Skeletal muscle tissue (tissue), 4 donors: ENCODE measurements around the gene BRIP1. TPM values are rescaled to one million over a fixed set of nuclear protein-coding genes. Genes with fewer than 3 reads are reported as not detected.

ENCODE experiments used
- H3K27ac ChIP-seq: one replicate; pipeline ENCODE4 v1.7.0; 2013; ENCODE audit warnings: mild to moderate bottlenecking, low read depth, low read length, inconsistent platforms
- H3K27me3 ChIP-seq, 3 donors: one replicate each; pipeline ENCODE4 v1.7.0; 2013; ENCODE audit warnings: low read length in 3 of 3; ENCODE audit not compliant: control insufficient read depth in 3 of 3, insufficient read depth in 3 of 3
- H3K36me3 ChIP-seq, 3 donors: one replicate each; pipeline ENCODE4 v1.7.0; 2013; ENCODE audit warnings: low read length in 3 of 3; ENCODE audit not compliant: control insufficient read depth in 3 of 3, insufficient read depth in 3 of 3
- H3K4me1 ChIP-seq, 3 donors: one replicate each; pipeline ENCODE4 v1.7.0; 2013; ENCODE audit warnings: low read length in 3 of 3, mild to moderate bottlenecking in 3 of 3; ENCODE audit not compliant: control insufficient read depth in 3 of 3, insufficient read depth in 3 of 3
- H3K4me3 ChIP-seq, 3 donors: one replicate each; pipeline ENCODE4 v1.7.0; 2013; ENCODE audit warnings: low read length in 3 of 3
- H3K9ac ChIP-seq, 3 donors: one replicate each; pipeline ENCODE4 v1.7.0; 2013; ENCODE audit warnings: low read length in 3 of 3, mild to moderate bottlenecking in 3 of 3, moderate library complexity in 2 of 3, low read depth in 1 of 3
- H3K9me3 ChIP-seq, 3 donors: one replicate each; pipeline ENCODE4 v1.7.0; 2013; ENCODE audit warnings: low read length in 3 of 3; ENCODE audit not compliant: control insufficient read depth in 3 of 3
- total RNA-seq: library from RNA; depleted of rRNA; stranded (reverse); fragments of >200 nt; gene quantifications from one replicate; pipeline ENCODE4 v1.2.3, GENCODE V29; 2014
- donor health status: Osteomylitis.

BRIP1 gene
- total RNA-seq, 1 donor from 2014 or later = 4.2 TPM

DNA sequence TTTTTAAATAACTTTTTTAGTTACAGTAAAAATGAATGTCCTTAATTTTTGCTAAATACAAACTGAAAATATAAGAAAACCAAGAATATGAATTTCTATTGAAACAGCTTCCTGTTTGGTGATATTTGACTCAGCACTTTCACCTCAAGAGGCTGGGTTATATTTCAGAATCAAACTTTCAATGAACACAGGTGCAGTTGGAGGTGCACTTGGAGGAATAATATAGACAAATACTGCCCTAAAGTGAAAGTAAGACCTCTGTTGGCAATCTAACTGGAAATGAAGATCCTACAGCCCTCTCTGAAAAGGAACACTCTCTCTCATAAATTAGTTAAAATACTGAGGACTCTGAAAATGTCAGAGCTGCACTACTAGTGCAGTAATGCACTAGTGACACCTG lies 106.2 kb downstream of the BRIP1 start:
- no peak overlapping the region for H3K27ac ChIP-seq
- H3K4me1 ChIP-seq = no peaks in the 10 kb centered on the region
- H3K27me3 ChIP-seq = no peaks in the 10 kb centered on the region
- H3K9me3 ChIP-seq = peaks cover 0 to 5% (median 4%) of the 10 kb centered on the region in 3 donors
- H3K4me3 ChIP-seq = no peak overlapping the region
- H3K9ac ChIP-seq = no peak overlapping the region
- H3K36me3 ChIP-seq = no peaks in the 10 kb centered on the region

DNA sequence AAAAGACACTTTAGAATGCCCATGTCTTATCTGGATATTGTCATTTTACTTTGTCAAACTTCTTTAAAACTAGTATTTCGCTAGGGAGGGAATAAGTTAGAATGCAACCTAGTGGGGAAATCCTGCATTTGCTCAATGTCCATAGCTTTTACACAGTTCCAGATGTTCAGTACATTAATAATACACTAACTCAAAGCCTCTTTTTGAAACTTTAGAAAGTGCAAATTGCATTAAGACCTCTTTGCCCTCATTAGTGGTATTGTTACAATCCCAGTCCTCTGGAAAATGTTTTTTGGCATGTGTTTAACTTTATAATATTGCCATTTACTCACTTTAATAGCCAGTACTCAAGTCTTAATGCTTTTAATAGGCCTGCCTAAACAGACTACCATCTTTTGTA lies 106.8 kb downstream of the BRIP1 start:
- H3K9ac ChIP-seq = no peak overlapping the region
- no peak overlapping the region for H3K4me3 ChIP-seq
- H3K36me3 ChIP-seq = no peaks in the 10 kb centered on the region
- H3K4me1 ChIP-seq = no peaks in the 10 kb centered on the region
- H3K9me3 ChIP-seq = peaks cover 0 to 2% (median 2%) of the 10 kb centered on the region in 3 donors
- H3K27me3 ChIP-seq = no peaks in the 10 kb centered on the region
- H3K27ac ChIP-seq = no peak overlapping the region

DNA sequence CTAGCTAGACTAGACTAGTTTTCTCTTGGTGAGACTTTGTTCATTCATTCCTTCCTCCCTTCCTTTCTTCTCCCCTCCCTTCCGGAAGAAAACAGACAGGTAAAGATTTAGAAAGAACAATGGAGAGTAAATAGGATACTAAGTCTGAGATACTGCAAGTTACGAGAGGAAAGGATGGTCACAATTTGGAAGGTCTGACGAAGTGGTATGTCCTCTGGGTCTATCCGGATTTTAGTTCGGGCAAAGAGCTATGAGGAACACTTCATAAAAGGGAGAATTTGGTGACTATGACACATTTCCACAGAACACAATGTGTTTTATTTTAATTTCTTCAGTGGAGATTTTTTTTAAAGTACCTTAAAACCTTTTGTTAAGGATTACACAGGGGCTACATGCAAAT lies 107.7 kb downstream of the BRIP1 start:
- no peak overlapping the region for H3K4me3 ChIP-seq
- H3K27ac ChIP-seq = no peak overlapping the region
- H3K9ac ChIP-seq = no peak overlapping the region
- H3K4me1 ChIP-seq = no peaks in the 10 kb centered on the region
- no peaks in the 10 kb centered on the region for H3K27me3 ChIP-seq
- no peaks in the 10 kb centered on the region for H3K36me3 ChIP-seq
- peaks cover 0 to 2% (median 0%) of the 10 kb centered on the region in 3 donors for H3K9me3 ChIP-seq

DNA sequence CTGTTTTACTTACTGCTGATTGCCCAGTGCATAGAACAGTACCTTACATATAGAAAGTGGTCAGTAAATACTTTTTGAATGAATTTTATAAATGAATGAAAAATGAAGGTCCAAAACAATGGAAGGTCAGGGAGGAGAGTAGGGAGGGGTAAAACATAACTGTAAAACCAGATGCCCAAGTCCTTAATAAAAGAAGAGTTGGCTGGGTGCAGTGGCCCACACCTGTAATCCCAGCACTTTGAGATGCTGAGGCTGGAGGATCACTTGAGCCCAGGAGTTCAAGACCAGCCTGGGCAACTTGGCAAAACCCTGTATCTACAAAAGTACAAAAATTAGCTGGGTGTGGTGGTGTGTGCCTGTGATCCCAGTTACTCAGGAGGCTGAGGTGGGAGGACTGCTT lies 108.2 kb downstream of the BRIP1 start:
- Histone ChIP-seq H3K27me3 (no peaks in the 10 kb centered on the region), H3K36me3 (no peaks in the 10 kb centered on the region), H3K9me3 (peaks cover 0 to 2% (median 0%) of the 10 kb centered on the region in 3 donors), H3K4me3 (no peak overlapping the region), H3K9ac (no peak overlapping the region), H3K4me1 (no peaks in the 10 kb centered on the region), H3K27ac (no peak overlapping the region)

DNA sequence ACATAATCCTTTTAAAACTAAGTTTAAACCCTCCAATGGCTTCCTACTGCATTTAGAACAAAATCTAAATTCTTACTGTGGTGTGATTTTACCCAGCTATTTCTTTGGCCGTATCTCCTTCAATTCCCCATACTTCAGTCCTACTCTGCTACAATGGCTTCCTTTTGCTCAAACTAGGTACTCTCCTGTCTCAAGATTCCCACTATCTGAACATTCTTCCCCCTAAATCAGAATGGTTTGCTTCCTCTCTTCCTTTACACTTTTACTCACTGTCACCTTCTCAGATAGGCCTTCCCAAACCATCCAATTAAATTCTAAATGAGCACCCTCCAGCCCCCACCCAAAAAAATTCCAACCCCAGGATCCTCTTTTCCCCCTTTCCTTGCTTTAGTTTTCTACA lies 109.2 kb downstream of the BRIP1 start:
- no peak overlapping the region for H3K27ac ChIP-seq
- no peak overlapping the region for H3K9ac ChIP-seq
- H3K4me3 ChIP-seq = no peak overlapping the region
- peaks cover 0 to 2% (median 0%) of the 10 kb centered on the region in 3 donors for H3K9me3 ChIP-seq
- no peaks in the 10 kb centered on the region for H3K4me1 ChIP-seq
- no peaks in the 10 kb centered on the region for H3K27me3 ChIP-seq
- no peaks in the 10 kb centered on the region for H3K36me3 ChIP-seq

DNA sequence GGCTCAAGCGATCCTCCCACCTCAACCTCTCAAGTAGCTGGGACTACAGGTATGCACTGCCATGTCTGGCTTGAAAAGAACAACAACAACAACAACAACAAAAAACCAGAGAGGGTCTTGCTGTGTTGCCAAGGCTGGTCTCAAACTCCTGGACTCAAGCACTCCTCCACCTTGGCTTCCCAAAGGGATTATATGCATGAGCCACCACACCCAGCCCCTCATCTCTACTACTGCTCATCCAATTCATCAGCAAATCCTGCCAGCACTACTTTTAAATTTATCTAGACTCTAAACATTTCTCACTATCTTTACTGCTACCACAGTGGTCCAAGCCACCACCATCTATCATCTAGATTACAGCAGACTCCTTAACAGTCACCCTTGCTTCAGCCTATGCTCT lies 109.6 kb downstream of the BRIP1 start:
- no peak overlapping the region for H3K9ac ChIP-seq
- no peaks in the 10 kb centered on the region for H3K4me1 ChIP-seq
- no peak overlapping the region for H3K27ac ChIP-seq
- no peak overlapping the region for H3K4me3 ChIP-seq
- peaks cover 0 to 2% (median 0%) of the 10 kb centered on the region in 3 donors for H3K9me3 ChIP-seq
- H3K36me3 ChIP-seq = no peaks in the 10 kb centered on the region
- no peaks in the 10 kb centered on the region for H3K27me3 ChIP-seq

DNA sequence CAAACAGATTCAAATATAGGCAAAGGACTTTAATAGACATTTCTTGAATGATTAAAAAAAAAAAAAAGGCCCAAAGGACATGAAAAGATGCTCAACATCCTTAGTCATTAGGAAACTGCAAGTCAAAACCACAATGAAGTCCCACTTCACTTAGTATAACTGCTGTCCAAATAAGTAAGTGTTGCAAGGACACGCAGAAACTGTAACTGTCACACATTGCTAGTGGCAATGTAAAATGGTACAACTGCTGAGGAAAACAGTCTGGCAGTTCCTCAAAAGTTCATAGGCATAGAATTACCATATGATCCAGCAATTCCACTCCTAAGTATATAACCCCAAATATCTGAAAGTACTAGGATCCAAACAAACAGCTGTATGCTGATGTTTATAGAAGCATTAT lies 112.7 kb downstream of the BRIP1 start:
- H3K27me3 ChIP-seq = no peaks in the 10 kb centered on the region
- H3K9ac ChIP-seq = no peak overlapping the region
- no peak overlapping the region for H3K4me3 ChIP-seq
- no peaks in the 10 kb centered on the region for H3K36me3 ChIP-seq
- no peak overlapping the region for H3K27ac ChIP-seq
- peaks cover 0 to 4% (median 2%) of the 10 kb centered on the region in 3 donors for H3K9me3 ChIP-seq
- no peaks in the 10 kb centered on the region for H3K4me1 ChIP-seq

DNA sequence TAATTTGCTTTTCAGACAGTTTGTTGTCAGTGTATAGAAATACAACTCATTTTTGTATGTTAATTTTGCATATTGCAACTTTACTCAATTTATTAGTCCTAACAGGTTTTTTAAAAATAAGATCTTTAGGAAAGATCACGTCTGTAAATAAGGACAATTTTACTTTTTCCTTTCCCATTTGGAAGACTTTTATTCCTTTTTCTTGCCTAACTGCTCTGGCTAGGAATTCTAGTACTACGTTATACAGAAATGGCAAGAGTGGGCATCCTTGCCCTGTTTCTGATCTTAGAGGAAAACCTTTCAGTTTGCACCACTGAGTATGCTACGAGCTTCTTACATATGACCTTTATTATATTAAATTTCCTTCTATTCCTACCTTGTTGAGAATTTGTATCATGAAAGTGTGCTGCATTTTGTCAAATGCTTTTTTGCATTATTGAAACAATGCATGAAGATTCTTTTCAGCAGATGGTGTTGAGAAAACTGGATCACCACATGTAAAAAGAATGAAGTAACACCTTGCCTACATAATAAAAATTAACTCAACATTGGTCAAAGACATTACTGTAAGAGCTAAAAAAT lies 113.4 kb downstream of the BRIP1 start:
- H3K9me3 ChIP-seq = peaks cover 0 to 4% (median 4%) of the 10 kb centered on the region in 3 donors

DNA sequence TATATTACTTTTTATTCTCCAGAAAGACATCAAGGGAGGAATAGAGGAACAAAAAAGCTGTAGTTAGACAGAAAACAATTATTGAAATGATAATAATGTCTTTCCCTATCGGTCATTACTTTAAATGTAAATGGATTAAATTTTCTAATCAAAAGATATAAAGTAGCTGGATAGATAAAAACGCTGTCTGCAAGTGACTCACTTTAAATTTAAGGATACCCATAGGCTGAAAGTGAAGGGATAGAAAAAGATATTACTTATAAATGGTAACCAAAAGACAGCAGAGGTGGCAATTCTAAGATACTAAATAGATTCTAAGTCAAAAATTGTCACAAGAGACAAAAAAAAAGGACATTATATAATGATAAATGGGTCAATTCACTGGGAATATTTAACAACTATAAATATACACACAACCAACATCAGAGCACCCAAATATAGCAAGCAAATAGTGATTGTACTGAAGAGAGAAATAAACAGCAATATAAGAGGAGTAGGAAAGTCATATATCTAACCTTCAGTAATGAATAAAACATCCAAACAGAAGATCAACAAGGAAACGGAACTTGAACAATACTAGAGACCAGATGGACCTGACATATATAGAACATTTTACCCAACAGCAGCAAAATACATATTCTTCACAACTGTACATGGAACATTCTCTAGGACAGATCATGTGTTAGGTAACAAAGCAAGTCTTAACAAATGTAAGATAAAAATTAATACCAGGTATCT lies 116.9 kb downstream of the BRIP1 start:
- Histone ChIP-seq H3K27ac (no peak overlapping the region), H3K9me3 (peaks cover 0 to 4% (median 2%) of the 10 kb centered on the region in 3 donors), H3K4me1 (no peaks in the 10 kb centered on the region)

More for the DNA sequence above, 113.4 kb downstream of the BRIP1 start:
- Histone ChIP-seq H3K4me1 (no peaks in the 10 kb centered on the region), H3K36me3 (no peaks in the 10 kb centered on the region), H3K27ac (no peak overlapping the region), H3K4me3 (no peak overlapping the region), H3K9ac (no peak overlapping the region), H3K27me3 (no peaks in the 10 kb centered on the region)

DNA sequence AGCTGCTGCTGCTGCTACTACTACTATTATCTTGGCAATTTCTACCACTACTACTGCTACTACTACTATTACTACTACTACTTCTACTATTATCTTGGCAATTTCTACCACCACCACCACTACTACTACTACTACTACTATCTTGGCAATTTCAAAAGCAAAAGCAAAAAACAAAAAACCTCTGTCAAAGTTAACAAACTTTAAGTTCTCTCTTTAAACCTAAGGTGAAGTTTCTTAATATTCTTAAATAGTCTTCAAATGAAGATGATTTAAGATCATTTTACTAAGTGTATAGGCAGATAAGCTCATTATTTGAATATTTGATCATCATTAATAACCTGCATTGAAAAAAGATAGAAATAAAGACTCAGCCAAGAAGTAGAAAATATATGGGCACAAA lies 118.5 kb downstream of the BRIP1 start:
- peaks cover 0 to 7% (median 2%) of the 10 kb centered on the region in 3 donors for H3K9me3 ChIP-seq

More for the DNA sequence above, 116.9 kb downstream of the BRIP1 start:
- H3K4me3 ChIP-seq = no peak overlapping the region
- no peaks in the 10 kb centered on the region for H3K36me3 ChIP-seq
- no peaks in the 10 kb centered on the region for H3K27me3 ChIP-seq
- no peak overlapping the region for H3K9ac ChIP-seq

More for the DNA sequence above, 118.5 kb downstream of the BRIP1 start:
- no peak overlapping the region for H3K4me3 ChIP-seq
- H3K27me3 ChIP-seq = no peaks in the 10 kb centered on the region
- no peaks in the 10 kb centered on the region for H3K4me1 ChIP-seq
- H3K9ac ChIP-seq = no peak overlapping the region
- no peaks in the 10 kb centered on the region for H3K36me3 ChIP-seq
- H3K27ac ChIP-seq = no peak overlapping the region
